GM10248 (cell line): ENCODE measurements around the gene TRNP1.
A peak's percentile ranks its signal among the peaks of the same experiment; 100 is the strongest.

Experiments
- CTCF ChIA-PET: fragments of 300-600 bp; sonication (Branson Sonifier 250); formaldehyde crosslinking; extraction: SDS; loops from one replicate; lab custom pipeline; 2021; ENCODE audit warnings: antibody characterized with exemption; lab: Yijun Ruan, JAX
- POLR2A ChIA-PET: fragments of 350-650 bp; sonication (Branson Sonifier 250); formaldehyde crosslinking; extraction: SDS; loops from one replicate; lab custom pipeline; 2020; ENCODE audit warnings: antibody characterized with exemption; lab: Yijun Ruan, JAX
- DNase-seq: peaks from one replicate; pipeline ENCODE4 v3.0.0; 2012; ENCODE audit errors: extremely low spot score
- CTCF ChIP-seq: IDR thresholded peaks from 2 replicates; pipeline ENCODE4 v1.5.1; 2012; ENCODE audit warnings: mild to moderate bottlenecking, low read depth; ENCODE audit errors: extremely low read depth, missing control alignments, control extremely low read depth

TRNP1 gene

GRCh38 chr1:26991310-26992116 lies 2.0 kb upstream of the TRNP1 start:
- TF ChIP-seq CTCF = peak; percentile 18
- DNase-seq = peak; percentile 56
- POLR2A ChIA-PET = no interaction called here
- CTCF ChIA-PET = interaction anchor here (1.2 to 8.4 kb wide), 2 partner anchors 15 to 53 kb away, joined by 3 to 52 read pairs; no protein-coding TSS in a partner anchor

DNA sequence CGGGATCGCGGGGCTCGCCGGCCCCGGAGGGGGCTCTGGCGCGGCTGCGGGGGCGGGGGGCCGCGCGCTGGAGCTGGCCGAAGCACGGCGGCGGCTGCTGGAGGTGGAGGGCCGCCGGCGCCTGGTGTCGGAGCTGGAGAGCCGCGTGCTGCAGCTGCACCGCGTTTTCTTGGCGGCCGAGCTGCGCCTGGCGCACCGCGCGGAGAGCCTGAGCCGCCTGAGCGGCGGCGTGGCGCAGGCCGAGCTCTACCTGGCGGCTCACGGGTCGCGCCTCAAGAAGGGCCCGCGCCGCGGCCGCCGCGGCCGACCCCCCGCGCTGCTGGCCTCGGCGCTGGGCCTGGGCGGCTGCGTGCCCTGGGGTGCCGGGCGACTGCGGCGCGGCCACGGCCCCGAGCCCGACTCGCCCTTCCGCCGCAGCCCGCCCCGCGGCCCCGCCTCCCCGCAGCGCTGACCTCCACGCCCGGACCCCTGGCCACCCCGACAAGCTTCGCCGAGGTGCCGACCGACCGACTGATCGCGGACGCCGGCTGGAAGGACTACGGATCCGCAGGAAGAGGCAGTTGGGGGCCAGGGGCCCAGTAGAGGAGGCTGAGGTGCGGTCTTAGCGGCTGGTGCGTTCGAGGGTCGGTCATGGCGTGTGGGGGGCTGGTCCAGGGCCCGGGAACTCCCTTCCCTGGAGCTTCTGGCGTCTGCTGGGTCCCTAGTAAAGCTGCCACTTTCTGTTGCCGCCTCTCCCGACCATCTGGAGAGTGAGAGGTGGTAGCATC lies 711 bp downstream of the TRNP1 start:
- no peak for DNase-seq
- TF ChIP-seq CTCF = no peak
- CTCF ChIA-PET = interaction anchor here (1.4 to 8.4 kb wide), 5 partner anchors 8 to 51 kb away, joined by 3 to 52 read pairs (median 5); no protein-coding TSS in a partner anchor
- POLR2A ChIA-PET = no interaction called here

DNA sequence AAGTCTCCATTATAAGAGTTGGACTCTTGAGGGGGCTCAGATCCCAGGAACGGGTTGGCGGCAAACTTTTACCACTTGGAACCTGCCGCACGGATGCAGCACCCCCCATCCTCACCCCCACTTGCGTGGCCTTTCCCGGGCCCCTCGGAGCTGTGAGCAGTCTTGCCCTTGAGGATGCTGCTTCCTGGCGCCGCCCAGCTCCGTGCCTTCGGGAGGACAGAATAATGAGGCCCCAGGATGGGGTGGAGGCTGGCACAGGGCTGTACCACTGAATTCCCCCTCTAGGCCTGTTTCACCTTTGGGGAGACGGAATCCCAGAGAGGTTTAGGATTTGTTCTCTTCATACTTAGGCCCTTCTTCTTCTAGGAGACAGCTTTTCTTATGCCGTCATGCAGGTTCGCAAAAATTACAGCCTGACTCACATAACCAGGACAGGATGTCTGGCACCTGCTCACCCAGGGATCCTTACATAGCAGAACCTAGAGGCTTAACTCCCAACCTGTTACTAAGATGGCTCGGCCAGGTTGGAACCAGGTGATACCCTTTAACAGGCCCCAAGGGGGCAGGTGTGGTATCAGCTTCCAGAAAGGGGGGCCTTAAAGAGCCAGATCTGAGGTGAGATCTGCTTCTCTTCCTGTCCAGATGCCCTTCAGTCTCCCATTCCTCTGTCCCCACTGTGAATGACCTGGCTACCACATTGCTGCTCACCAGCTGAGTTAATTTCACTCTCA lies 1.5 kb downstream of the TRNP1 start:
- DNase-seq = no peak
- ChIA-PET POLR2A (no interaction called here), CTCF (interaction anchor here (1.4 to 8.4 kb wide), 4 partner anchors 9 to 50 kb away, joined by 3 to 52 read pairs (median 20); no protein-coding TSS in a partner anchor)
- no peak for TF ChIP-seq CTCF

- POLR2A ChIA-PET = interaction anchor here (0.6 kb wide), 1 partner anchor 22 kb away, joined by 3 read pairs; no protein-coding TSS in a partner anchor
- CTCF ChIA-PET = interaction anchor here (0.9 to 8.4 kb wide), 11 partner anchors 11 to 1364 kb away, joined by 3 to 52 read pairs (median 6); partner anchors contain the start of gene TENT5B
- no peak for DNase-seq
- no peak for TF ChIP-seq CTCF
Observed at GRCh38 chr1:26996024-26996423, 2.5 kb downstream of the TRNP1 start.

DNA sequence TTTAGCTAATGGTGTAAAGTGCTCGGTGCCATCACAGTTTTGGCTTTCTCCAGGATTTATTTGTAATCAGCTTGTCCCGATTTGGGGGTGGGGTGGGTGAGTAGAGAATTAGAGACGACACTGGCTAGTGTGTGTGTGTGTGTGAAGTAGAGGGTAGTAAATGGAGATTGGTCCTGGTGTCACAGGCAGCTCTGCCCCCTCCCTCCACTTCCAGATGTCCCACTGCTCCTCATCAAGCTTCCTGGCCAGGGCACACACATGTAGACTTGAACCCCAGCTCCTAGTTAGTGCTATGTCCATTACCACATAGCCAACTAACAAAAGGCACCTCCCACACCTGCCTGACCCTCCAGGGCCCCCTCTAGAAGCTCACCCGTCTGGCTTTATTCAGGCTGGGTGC lies 3.2 kb downstream of the TRNP1 start:
- TF ChIP-seq CTCF = no peak
- no peak for DNase-seq
- CTCF ChIA-PET = interaction anchor here (0.8 to 8.4 kb wide), 21 partner anchors 11 to 1363 kb away, joined by 3 to 52 read pairs (median 4); partner anchors contain the start of genes KDF1 and TENT5B
- POLR2A ChIA-PET = interaction anchor here (0.6 to 0.7 kb wide), 2 partner anchors 11 to 21 kb away, joined by 3 to 10 read pairs; no protein-coding TSS in a partner anchor
